HG02943 (cell line): ENCODE data around the gene SCN2A.
"Not testable (repeated sequence)": the region's sequence is repeated elsewhere in the genome, so short reads cannot be mapped to it uniquely, and the experiment has no call there.

Source experiments
- ATAC-seq: cut with Tn5 transposase; IDR thresholded peaks from one replicate; pipeline ENCODE4 v1.9.1; 2021; ENCODE audit warnings: mild to moderate bottlenecking, low read depth, moderate library complexity; ENCODE audit not compliant: unreplicated experiment

Gene SCN2A

GRCh38 chr2:165311949-165312348 is 72.7 kb downstream of the SCN2A start:
- ATAC-seq, result no peak

GRCh38 chr2:165312999-165313398 is 73.8 kb downstream of the SCN2A start:
- ATAC-seq, result no peak

- no peak for ATAC-seq
Observed at GRCh38 chr2:165313509-165313908, 74.3 kb downstream of the SCN2A start.

- no peak for ATAC-seq
Observed at GRCh38 chr2:165328272-165328671, 89.1 kb downstream of the SCN2A start.

GRCh38 chr2:165344276-165344675 is 105.1 kb downstream of the SCN2A start:
- ATAC-seq, result not testable (repeated sequence)

GRCh38 chr2:165348441-165348840 is 109.2 kb downstream of the SCN2A start:
- no peak for ATAC-seq

GRCh38 chr2:165349181-165349580 is 110.0 kb downstream of the SCN2A start:
- no peak for ATAC-seq

GRCh38 chr2:165357758-165358157 is 118.5 kb downstream of the SCN2A start:
- peak; percentile 79 for ATAC-seq

GRCh38 chr2:165361514-165361913 is 122.3 kb downstream of the SCN2A start:
- no peak for ATAC-seq

- ATAC-seq, result no peak
Observed at GRCh38 chr2:165369131-165369897, 130.1 kb downstream of the SCN2A start.

GRCh38 chr2:165369898-165370296 is 130.7 kb downstream of the SCN2A start:
- ATAC-seq, result no peak

GRCh38 chr2:165371356-165371755 is 132.1 kb downstream of the SCN2A start:
- no peak for ATAC-seq

GRCh38 chr2:165373278-165374010 is 134.2 kb downstream of the SCN2A start:
- no peak for ATAC-seq

GRCh38 chr2:165376571-165376975 is 137.4 kb downstream of the SCN2A start:
- ATAC-seq, result no peak

- ATAC-seq, result no peak
Observed at GRCh38 chr2:165382362-165382761, 143.1 kb downstream of the SCN2A start.

GRCh38 chr2:165390875-165391274 is 151.7 kb downstream of the SCN2A start:
- no peak for ATAC-seq

GRCh38 chr2:165391791-165392190 is 152.6 kb downstream of the SCN2A start:
- ATAC-seq, result no peak

- ATAC-seq, result not testable (repeated sequence)
Observed at GRCh38 chr2:165398603-165399002, 159.4 kb downstream of the SCN2A start.

- peak; percentile 72 for ATAC-seq
Observed at GRCh38 chr2:165401285-165401852, 162.2 kb downstream of the SCN2A start.

- ATAC-seq, result no peak
Observed at GRCh38 chr2:165402162-165402561, 162.9 kb downstream of the SCN2A start.

- ATAC-seq, result no peak
Observed at GRCh38 chr2:165406173-165406572, 167.0 kb downstream of the SCN2A start.

GRCh38 chr2:165407466-165407865 is 168.3 kb downstream of the SCN2A start:
- ATAC-seq, result no peak
